Measurements from ENCODE around the gene IFITM1.
"Not testable (repeated sequence)": the region's sequence is repeated elsewhere in the genome, so short reads cannot be mapped to it uniquely, and the experiment has no call there.

The IFITM1 gene

DNA sequence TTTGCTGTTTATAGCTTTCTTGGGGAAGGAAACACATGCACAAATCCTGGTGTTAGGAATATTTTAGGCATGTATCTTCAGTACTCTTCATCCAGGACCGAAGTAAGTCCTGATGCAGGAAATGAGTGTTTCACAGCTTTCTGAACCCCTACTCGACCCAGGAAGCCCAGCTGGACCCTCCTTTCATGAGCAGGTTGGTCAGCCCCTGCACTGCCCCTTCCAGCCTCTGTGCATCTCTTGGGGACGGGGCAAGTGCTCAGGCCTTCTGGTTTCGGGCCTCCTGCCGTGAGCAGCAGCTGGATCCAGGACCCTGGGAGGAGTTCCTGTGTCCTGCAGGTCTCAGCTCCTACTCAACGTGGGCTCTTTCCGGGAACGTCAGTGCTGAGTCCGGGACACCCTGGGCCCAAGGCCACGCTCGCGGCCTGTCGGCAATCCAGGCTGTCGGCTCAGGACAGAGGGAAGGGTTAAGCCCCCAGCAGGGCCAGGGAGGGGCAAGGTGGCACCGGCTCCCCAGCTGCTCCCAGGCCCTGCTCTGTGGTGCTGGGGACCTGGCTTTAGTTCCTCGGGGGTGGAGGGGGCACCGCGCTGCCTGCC is 3.8 kb upstream of the IFITM1 start:
- DNase-seq: not testable (repeated sequence)

DNA sequence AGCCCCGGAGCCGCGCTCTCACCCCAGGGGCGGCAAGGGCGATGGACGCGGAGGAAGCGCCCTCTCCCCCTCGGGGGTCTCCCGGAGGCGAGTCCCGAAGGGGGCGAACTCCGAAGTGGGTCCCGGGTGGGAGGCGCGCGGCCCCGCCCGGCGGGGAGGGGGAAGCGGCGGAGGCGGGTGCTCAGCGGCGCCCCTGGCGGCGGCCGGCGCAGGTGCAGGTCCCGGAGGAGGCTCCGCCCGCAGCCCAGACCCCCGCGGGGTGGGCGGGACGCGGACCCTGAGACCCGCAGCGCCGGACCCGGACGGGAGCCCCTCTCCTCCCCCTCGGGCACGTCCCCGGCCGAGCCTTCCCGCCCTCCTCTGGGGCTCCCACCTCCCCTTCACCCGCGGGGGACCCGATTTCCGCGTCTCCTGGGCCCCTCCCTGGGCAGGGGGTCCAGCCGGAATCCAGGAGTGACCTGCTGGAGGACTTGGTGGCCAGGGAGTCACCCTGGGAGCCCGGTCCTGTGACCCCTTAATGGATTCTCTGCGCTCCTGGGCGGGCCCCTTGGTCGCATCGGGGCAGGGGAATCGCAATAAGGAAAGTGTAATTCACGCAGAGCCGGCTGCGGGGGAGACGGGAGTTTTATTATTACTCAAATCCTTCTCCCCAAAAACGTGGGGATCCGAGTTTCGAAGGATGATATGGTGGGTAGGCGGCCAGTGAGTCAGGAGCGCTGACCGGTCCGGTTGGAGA is 2.7 kb upstream of the IFITM1 start:
- DNase-seq: not testable (repeated sequence)

DNA sequence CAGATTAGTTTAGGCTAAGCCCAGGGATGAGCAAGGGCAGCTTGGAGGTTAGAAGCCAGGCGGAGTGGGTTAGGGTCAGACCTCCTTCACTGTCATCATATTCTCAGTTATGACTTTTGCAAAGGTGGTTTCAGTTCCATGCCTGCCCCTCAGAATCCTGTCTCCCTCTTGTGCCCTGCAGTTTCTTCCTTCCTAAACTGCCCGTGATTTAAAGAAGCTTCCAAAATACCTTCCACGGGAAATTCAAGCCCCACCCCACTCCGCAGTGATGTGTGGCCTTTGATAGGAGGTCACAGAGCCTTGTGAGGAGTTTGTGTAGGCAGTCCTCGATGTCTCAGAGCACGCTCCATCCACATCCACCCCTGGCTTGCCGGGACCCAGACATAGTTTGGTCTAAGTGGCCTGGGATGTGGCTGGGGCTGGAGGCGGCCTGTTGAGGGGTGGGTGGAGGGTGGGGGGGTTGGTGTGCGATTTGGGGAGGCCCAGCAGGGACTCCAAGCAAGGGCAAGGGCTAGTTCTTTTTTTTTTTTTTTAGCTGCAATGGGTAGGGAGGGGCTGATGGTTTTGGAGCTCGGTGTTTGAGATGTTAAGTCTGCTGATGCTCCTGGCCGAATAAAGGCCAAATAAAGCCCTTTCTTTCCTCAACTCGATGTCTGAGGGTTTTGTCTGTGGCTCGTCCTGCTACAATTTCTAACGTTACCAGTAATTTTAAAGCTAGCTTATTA is 1.6 kb upstream of the IFITM1 start:
- no peak for DNase-seq

DNA sequence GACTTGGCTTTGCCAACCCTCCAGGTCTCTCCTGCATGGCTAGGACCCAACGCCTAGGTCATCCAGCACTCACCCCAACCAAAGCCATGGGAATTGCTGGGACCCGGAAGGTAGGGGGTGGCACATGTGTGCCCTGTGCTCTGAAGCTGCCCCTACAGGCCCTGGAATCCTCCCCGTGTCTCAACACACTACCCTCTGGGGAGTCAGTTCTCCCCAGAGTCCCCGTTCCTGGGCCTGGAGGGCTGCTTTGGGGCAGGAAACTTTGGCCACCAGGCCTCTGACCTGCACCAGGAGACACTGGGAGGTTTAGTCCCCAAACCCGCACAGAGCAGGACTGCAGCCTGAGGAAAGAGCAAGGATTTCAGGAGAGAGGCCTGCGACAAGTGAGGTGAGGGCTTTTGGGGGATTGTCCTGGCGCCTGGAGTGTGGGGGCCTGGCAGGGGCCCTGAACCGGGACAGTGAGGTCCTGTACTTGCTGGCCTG is 495 bp upstream of the IFITM1 start:
- DNase-seq: peak; percentile 28

DNA sequence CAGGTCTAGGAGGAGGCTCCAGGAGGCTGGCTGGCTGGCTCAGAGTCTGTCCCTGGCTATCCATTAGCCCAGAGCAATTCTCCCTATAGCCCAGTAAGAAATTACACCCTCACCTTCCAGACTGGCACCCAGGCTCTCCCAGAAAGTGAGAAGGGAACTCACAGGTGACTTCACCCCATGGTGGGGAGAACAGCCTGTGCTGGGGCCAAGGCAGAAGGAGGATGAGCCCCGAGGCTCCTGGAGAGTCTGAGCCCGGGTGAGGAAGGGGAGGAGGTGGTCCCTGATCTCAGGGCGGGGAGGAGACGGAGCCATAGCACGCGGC is 675 bp downstream of the IFITM1 start:
- not testable (repeated sequence) for DNase-seq

DNA sequence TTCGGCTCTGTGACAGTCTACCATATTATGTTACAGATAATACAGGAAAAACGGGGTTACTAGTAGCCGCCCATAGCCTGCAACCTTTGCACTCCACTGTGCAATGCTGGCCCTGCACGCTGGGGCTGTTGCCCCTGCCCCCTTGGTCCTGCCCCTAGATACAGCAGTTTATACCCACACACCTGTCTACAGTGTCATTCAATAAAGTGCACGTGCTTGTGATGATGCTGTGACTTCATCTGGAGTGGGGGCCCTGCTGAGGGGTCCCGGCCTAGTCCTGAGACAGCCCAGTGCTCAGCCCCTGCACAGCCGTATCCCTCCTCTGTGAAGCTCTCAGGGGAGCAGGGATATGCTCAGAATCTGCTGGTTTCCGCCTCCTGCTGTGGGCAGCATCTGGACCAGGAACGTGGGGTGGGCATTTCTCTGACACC is 1.2 kb downstream of the IFITM1 start:
- DNase-seq: no peak

DNA sequence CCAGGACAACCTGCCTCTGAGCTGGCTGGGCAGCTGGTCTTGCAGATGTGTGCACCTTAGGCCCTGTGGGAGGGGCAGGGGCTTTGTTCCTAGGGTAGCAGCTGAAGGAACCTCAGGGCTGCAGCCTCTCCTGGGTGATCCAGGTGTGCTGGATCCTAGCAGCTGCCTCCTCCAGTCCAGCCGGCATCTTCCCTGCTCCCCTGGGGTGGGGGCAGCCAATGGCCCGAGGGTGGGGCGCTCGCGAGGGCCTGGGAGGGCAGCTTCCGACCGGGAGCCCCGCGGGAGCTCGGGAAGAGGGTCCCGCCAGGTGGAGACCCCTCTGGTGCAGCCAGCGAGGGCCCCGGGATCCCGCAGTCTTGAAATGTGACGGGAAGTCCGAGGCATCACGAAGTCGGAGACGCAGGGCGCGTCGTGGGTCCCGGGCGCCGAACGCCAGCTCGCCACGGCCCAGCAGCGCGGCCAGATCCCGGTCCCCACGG is 1.7 kb downstream of the IFITM1 start:
- DNase-seq: no peak

DNA sequence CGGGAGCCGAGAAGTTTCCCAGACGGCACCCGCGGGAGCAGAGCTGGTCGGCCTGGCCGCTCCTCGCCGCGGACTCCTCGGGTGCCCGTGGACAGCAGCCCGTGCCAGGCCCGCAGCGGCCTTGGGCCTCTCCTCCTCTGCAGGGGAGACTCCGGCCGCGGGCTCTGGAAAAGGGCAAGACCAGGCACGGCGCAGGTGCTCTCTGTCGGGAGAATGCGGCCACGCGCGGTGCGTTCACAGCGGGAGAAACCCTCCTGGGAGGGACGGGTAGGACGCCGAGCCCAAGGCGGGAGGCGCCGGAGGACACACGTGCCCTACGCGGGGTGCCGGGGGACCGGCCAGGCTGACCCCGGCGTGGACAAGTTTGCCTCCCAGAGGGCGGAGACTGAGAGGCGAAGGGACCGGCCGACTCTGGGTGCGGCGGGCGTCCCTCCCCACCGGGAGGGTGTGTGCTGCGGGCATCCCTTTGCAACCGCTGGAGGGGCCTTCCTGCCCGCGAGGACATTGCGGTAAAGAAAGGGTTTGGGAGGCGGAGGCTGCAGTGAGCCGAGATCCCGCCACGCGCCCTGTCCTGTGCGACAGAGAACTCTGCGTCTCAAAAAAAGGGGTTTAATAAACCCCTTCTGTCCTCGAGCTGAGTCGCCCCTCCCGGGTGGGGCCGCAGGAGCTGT is 2.3 kb downstream of the IFITM1 start:
- DNase-seq: no peak

DNA sequence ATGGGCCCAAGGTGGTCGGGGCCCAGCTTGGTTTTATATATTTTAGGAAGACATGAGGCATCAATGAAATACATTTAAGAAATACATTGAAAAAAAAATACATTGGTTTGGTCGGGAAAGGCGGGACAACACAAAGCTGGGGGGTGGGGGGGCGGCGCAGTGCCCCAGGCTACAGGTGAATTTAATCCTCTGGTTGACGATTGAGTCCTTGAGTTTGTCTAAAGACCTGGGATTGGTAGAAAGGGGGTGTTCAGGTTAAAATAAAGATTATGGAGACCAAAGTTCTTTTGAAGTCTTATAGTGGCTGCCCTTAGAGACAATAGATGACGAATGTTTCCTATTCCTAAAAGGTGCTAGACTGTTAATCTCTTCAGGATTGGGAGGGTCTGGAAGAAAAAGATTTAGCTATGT is 3.1 kb downstream of the IFITM1 start:
- DNase-seq: no peak

DNA sequence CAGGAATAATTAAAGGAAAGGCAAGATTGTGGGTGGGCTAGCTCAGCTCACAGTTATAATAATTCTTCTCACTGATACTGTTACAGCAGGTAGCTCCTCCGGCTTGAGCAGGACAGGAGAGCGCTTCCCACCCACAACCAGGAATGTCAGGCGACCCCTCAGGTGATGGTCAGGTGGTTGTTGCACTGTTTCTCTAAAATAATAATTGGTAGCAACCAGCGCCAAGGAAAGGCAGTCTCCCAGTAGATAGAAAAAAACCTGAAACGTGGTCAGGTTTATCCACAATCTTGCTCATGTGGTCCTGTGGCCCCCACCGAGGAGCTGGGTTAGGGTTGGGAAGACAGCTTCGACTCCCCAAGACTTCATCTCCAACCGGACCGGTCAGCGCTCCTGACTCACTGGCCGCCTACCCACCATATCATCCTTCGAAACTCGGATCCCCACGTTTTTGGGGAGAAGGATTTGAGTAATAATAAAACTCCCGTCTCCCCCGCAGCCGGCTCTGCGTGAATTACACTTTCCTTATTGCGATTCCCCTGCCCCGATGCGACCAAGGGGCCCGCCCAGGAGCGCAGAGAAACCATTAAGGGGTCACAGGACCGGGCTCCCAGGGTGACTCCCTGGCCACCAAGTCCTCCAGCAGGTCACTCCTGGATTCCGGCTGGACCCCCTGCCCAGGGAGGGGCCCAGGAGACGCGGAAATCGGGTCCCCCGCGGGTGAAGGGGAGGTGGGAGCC is 4.0 kb downstream of the IFITM1 start:
- not testable (repeated sequence) for DNase-seq

DNA sequence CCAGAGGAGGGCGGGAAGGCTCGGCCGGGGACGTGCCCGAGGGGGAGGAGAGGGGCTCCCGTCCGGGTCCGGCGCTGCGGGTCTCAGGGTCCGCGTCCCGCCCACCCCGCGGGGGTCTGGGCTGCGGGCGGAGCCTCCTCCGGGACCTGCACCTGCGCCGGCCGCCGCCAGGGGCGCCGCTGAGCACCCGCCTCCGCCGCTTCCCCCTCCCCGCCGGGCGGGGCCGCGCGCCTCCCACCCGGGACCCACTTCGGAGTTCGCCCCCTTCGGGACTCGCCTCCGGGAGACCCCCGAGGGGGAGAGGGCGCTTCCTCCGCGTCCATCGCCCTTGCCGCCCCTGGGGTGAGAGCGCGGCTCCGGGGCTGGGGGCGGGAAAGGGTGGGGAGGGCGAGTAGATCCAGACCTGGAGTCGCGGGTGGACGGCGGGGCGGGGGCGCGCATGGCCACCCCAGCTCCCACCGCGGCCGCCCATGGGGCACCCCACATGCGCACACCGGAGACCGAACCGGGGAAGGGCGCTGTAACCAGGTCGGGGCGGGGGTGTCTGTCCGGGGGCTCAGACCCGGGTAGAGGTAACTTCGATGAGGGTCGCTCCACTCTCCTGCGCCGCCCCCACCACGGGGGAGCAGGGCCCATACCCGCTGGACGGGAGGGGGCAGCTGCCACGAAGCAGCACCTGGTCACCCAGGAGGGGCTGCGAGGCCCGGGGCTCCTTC is 4.7 kb downstream of the IFITM1 start:
- not testable (repeated sequence) for DNase-seq

DNA sequence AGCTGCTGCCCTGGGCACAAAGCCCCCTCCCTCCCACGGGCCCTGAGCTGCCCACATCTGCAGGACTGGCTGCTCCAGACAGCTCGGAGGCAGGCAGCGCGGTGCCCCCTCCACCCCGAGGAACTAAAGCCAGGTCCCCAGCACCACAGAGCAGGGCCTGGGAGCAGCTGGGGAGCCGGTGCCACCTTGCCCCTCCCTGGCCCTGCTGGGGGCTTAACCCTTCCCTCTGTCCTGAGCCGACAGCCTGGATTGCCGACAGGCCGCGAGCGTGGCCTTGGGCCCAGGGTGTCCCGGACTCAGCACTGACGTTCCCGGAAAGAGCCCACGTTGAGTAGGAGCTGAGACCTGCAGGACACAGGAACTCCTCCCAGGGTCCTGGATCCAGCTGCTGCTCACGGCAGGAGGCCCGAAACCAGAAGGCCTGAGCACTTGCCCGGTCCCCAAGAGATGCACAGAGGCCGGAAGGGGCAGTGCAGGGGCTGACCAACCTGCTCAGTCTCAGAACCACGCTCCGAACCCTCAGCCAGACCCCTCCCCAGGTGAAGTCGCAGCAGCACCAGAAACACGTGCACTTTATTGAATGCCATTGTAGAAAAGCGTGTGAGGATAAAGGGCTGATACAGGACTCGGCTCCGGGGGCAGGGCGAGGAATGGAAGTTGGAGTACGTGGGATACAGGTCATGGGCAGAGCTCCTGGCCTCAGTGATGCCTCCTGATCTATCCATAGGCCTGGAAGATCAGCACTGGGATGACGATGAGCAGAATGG is 5.5 kb downstream of the IFITM1 start:
- not testable (repeated sequence) for DNase-seq

DNA sequence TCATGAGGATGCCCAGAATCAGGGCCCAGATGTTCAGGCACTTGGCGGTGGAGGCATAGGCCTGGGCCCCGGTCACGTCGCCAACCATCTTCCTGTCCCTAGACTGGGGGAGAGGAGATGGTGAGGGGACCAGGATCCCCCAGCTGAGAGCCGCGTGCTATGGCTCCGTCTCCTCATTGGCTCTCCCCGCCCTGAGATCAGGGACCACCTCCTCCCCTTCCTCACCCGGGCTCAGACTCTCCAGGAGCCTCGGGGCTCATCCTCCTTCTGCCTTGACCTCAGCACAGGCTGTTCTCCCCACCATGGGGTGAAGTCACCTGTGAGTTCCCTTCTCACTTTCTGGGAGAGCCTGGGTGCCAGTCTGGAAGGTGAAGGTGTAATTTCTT is 6.0 kb downstream of the IFITM1 start:
- DNase-seq: not testable (repeated sequence)

DNA sequence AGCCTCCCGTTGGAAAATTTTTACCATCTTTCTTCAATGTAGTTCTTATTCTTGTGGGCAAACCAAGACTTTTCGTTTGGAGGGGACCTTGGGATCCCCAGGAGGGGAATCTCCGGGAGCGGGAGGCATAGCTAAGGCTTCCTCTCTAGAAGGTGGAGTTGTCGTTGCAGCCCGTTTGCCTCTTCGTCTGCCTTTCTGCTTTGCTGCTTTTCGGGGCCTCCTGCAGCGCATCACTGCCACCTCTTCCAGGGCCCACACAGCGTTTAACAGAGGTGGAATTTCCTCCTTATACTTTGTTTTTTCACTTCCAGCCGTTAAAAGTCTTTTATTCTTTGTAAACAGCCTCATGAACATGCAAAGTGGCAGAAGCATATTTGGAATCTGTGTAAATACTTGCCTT is 10.3 kb downstream of the IFITM1 start:
- DNase-seq: no peak

DNA sequence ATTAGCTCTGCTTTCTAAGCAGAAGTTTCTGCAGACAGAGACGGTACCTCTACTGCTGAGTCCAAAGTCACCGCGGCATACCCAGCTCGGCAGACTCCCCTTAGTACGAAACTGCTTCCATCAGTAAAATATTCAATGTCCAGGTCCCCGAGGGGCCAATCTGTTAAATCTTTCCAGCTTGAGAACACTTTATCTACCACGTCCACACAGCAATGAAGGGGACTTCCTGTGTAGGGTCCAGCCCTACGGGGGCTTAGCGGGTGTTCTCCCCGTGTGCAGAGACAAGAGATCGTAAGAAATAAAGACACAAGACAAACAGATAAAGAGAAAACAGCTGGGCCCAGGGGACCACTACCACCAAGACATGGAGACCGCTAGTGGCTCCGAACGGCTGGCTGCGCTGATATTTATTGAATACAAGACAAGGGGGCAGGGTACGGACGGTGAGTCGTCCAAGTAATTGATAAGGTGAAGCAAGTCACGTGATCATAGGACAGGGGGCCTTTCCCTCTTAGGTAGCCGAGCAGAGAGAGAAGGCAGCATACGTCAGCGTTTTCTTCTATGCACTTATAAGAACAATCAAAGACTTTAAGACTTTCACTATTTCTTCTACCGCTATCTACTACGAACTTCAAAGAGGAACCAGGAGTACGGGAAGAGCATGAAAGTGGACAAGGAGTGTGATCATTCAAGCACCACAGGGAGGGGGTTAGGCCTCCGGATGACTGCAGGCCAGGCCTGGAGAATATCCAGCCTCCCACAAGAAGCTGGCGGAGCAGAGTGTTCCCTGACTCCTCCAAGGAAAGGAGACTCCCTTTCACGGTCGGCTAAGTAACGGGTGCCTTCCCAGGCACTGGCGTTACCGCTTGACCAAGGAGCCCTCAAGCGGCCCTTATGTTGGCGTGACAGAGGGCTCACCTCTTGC is 11.0 kb downstream of the IFITM1 start:
- DNase-seq: not testable (repeated sequence)

DNA sequence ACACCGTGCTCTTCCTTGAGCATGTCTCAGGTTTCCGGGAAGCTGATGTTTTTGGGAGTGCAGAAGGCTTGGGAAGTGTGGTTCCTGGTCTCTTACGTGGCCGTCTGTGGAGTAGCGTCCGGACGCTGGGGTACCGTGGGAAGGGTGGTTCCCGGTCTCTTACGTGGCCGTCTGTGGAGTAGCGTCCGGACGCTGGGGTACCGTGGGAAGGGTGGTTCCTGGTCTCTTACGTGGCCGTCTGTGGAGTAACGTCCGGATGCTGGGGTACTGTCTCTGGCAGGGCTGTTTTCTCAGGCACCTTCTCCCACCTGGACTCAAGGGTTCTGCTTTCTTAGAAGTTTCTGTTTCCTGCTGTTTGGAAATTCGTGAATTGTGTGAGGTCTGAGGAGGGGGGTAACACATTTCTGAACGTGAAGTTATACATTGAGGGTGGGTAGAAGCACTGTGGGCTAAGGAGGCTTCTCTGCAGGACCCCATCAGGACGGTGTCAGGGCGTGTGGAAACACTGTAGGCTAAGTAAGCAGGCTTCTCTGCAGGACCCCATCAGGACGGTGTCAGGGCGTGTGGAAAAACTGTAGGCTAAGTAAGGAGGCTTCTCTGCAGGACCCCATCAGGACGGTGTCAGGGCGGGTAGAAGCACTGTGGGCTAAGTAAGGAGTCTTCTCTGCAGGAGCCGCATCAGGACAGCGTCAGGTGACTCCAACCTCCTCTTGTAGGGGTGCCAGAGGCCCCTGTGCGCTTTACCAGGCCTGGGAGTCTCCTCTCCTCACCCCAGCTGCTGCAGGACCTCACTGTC is 12.2 kb downstream of the IFITM1 start:
- DNase-seq: no peak

DNA sequence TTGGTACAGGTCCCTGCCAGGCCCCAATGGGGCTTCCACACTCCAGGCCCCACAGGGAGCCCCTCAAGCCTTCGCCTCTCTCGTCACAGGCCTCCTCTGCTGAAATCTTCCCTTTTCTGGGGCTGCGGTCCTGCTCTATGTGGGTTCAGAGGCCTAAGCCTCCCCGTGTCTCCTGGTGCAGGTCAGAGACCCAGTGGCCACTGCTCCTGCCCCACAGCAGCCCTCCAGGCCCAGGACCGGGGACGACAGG is 12.7 kb downstream of the IFITM1 start:
- no peak for DNase-seq

DNA sequence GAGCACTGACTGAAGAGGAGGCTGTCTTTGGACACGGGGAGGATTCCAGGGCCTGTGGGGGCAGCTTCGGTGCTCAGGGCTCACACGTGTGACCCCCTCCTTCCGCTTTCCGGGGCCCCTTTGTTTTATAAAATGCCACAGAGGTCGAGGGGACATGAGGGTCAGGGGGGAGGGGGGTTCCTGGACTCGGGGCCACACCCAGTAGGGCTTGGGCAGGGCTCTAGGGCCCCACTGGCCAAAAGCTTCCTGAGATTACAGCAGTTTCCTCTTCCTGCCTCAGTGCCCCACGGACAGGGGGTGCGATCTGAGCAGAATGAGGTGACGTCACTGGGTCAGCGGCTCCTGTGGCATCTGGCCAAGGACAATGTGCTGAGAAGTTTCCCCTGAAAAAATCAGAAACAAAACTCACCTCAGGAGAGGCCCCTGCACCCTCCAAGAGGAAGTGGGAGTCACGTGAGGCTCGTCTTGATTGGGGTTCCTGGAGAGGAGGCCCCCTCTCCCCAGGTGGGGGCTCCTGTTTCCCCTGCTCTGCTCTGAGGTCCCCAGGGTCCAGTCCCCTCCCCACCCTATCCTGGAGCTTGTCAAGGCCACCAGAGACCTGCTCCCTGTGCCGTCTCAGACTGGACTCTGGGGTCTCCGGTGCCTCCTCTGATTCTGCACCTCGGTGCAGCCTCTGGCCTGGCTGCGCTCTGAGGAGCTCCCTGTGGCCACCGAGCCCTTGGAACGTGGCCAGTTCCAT is 13.2 kb downstream of the IFITM1 start:
- peak; percentile 42 for DNase-seq

DNA sequence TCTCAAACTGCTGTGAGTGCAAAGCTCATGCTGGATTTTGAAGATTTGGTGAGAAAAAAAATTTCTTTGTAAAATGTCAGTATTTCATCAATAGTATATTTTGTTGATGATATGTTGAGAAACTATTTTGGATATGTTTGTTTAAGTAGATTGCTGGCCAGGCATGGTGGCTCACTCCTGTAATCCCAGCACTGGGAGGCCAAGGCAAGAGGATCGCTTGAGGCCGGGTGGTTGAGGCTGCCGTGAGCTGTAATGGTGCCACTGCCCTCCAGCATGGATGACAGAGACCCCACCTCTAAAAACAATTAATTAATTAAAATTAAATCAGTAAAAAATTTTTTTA is 13.7 kb downstream of the IFITM1 start:
- no peak for DNase-seq

Measured in GF-D8 (cell line).